Endothelial cell of umbilical vein (primary cell): ENCODE data around the gene ITPR2. TPM values are rescaled to one million over a fixed set of nuclear protein-coding genes. Genes with fewer than 3 reads are reported as not detected.

Experiments
- BruUV-seq: library from RNA; stranded (reverse); fragments of 400-500 nt; replicated peaks from 2 replicates; lab custom pipeline; 2021; lab: Mats Ljungman, UMichigan
- CTCF ChIA-PET: fragments of 300-600, 350-600 bp; sonication (Branson Sonifier 250); formaldehyde crosslinking; loops from one replicate; lab custom pipeline; 2021; ENCODE audit warnings: antibody characterized with exemption, inconsistent platforms; lab: Charles Lee
- POLR2A ChIA-PET: fragments of 300-600, 350-600 bp; sonication (Branson Sonifier 250); formaldehyde crosslinking; loops from one replicate; lab custom pipeline; 2021; ENCODE audit warnings: antibody characterized with exemption, inconsistent platforms; lab: Charles Lee
- DNase-seq: peaks from one replicate; pipeline ENCODE4 v3.0.0-alpha.2; 2011; ENCODE audit warnings: low read depth, low spot score
- FAIRE-seq: peaks from 2 replicates; lab custom pipeline; 2011; peaks lifted over from hg19 to GRCh38; lab: Jason Lieb, UNC
- H2AFZ ChIP-seq: 2 replicates; pipeline ENCODE4 v1.6.0; 2012; ENCODE audit warnings: low read depth, low read length, control low read depth, inconsistent platforms
- H3K27ac ChIP-seq: 2 replicates; pipeline ENCODE4 v1.5.1; 2011; ENCODE audit warnings: low read depth, mild to moderate bottlenecking, control low read depth, low read length, moderate library complexity; ENCODE audit not compliant: insufficient read depth
- H3K27me3 ChIP-seq, 2 experiments: 2 replicates each; pipeline versions ENCODE4 v1.6.0 to v1.6.1; 2011; ENCODE audit warnings: low read length in 2 of 2, mixed read lengths in 1 of 2; ENCODE audit not compliant: control insufficient read depth in 2 of 2, insufficient read depth in 2 of 2
- H3K36me3 ChIP-seq, 2 experiments: 2 replicates in 1 of 2; 3 replicates in 1 of 2; pipeline ENCODE4 v1.5.1; 2011; ENCODE audit warnings: low read length in 2 of 2, mild to moderate bottlenecking in 1 of 2, moderate library complexity in 1 of 2; ENCODE audit not compliant: control insufficient read depth in 2 of 2, insufficient read depth in 2 of 2; ENCODE audit errors: extremely low read depth in 1 of 2
- H3K4me1 ChIP-seq: 3 replicates; pipeline ENCODE4 v1.5.1; 2011; ENCODE audit warnings: mild to moderate bottlenecking, low read length; ENCODE audit not compliant: control insufficient read depth, insufficient read depth; ENCODE audit errors: extremely low read depth
- H3K4me2 ChIP-seq: 2 replicates; pipeline ENCODE4 v1.6.1; 2011; ENCODE audit warnings: low read length, control low read depth, mixed read lengths; ENCODE audit not compliant: insufficient read depth
- H3K4me3 ChIP-seq, 3 experiments: fragments of 200-600 bp in 1 of 3; sonication (generic), shearing (Covaris generic) in 1 of 3; replicated peaks in 1 of 3; 2 replicates each; pipeline ENCODE4 v1.5.1; 2011 to 2016; ENCODE audit warnings: control low read depth in 3 of 3, low read length in 3 of 3, mild to moderate bottlenecking in 2 of 3, inconsistent platforms in 1 of 3, low read depth in 1 of 3, moderate library complexity in 1 of 3; ENCODE audit not compliant: insufficient read depth in 1 of 3
- H3K79me2 ChIP-seq: 2 replicates; pipeline ENCODE4 v1.6.0; 2012; ENCODE audit warnings: low read length, inconsistent platforms; ENCODE audit not compliant: control insufficient read depth, insufficient read depth
- H3K9ac ChIP-seq: replicated peaks from 2 replicates; pipeline ENCODE3; 2011; ENCODE audit warnings: low read length, control low read depth; ENCODE audit not compliant: insufficient read depth; ENCODE audit errors: extremely low read depth
- H3K9me1 ChIP-seq: replicated peaks from 3 replicates; pipeline ENCODE4 v1.6.0; 2011; ENCODE audit warnings: mild to moderate bottlenecking, low read length; ENCODE audit not compliant: control insufficient read depth, insufficient read depth; ENCODE audit errors: extremely low read depth
- H3K9me3 ChIP-seq: replicated peaks from 2 replicates; pipeline ENCODE4 v1.5.1; 2012; ENCODE audit warnings: low read length, inconsistent platforms; ENCODE audit not compliant: control insufficient read depth, insufficient read depth
- H4K20me1 ChIP-seq: replicated peaks from 2 replicates; pipeline ENCODE3; 2011; ENCODE audit warnings: mild to moderate bottlenecking, low read length; ENCODE audit not compliant: control insufficient read depth, insufficient read depth; ENCODE audit errors: extremely low read depth
- CTCF ChIP-seq, 2 donors: IDR thresholded peaks; 1 replicate in 1 of 2; 2 replicates in 1 of 2; pipeline ENCODE4 v1.5.1; 2011; ENCODE audit warnings: low read length in 2 of 2, mild to moderate bottlenecking in 2 of 2, moderate library complexity in 2 of 2, control low read depth in 1 of 2, inconsistent platforms in 1 of 2, low read depth in 1 of 2; ENCODE audit not compliant: insufficient read depth in 1 of 2; ENCODE audit errors: extremely low read depth in 1 of 2
- EZH2 ChIP-seq: IDR thresholded peaks from 2 replicates; pipeline ENCODE4 v1.6.1; 2012; ENCODE audit warnings: borderline replicate concordance, low read depth, mild to moderate bottlenecking, moderate library complexity, low read length, inconsistent platforms; ENCODE audit not compliant: severe bottlenecking
- FOS ChIP-seq: IDR thresholded peaks from 2 replicates; pipeline ENCODE4 v1.6.1; 2011; ENCODE audit warnings: mild to moderate bottlenecking, low read length, moderate library complexity, borderline replicate concordance; ENCODE audit not compliant: insufficient read depth
- GATA2 ChIP-seq: IDR thresholded peaks from 2 replicates; pipeline ENCODE4 v1.7.0; 2011; ENCODE audit warnings: low read depth, mild to moderate bottlenecking, moderate library complexity, mixed read lengths, low read length; ENCODE audit not compliant: insufficient read length, insufficient read depth
- JUN ChIP-seq: IDR thresholded peaks from 2 replicates; pipeline ENCODE4 v1.6.1; 2011; ENCODE audit warnings: borderline replicate concordance, low read depth; ENCODE audit not compliant: insufficient read length, insufficient read depth
- MAX ChIP-seq: IDR thresholded peaks from 2 replicates; pipeline ENCODE4 v1.6.1; 2011; ENCODE audit not compliant: insufficient read depth, insufficient read length
- MYC ChIP-seq: IDR thresholded peaks from one replicate; pipeline ENCODE4 v1.6.1; 2011; ENCODE audit warnings: mild to moderate bottlenecking, low read depth, low read length
- POLR2A ChIP-seq: IDR thresholded peaks from 2 replicates; pipeline ENCODE4 v1.6.1; 2012; ENCODE audit warnings: low read depth, mild to moderate bottlenecking, control low read depth, low read length
- POLR2AphosphoS5 ChIP-seq: IDR thresholded peaks from 2 replicates; pipeline ENCODE4 v1.6.1; 2012; ENCODE audit warnings: low read depth, mild to moderate bottlenecking, control low read depth, low read length, moderate library complexity; ENCODE audit not compliant: insufficient read depth
- dilution Hi-C: fragments of 300-500 bp; cut with MboI; formaldehyde crosslinking; loops from one replicate; pipeline ENCODE4 v1.15.0; 2019; ENCODE audit warnings: low sequenced_read_pairs; ENCODE audit not compliant: extremely low pct_ligation_motif_present
- intact Hi-C: fragments of 100-400 bp; cut with micrococcal nuclease; formaldehyde crosslinking; loops from one replicate; pipeline ENCODE4 v1.10.0; 2022
- polyA plus RNA-seq, 4 experiments: library from polyadenylated mRNA; depleted of rRNA in 3 of 4; stranded (reverse) in 3 of 4; unstranded in 1 of 4; fragments of >200 nt; gene quantifications; 2 replicates each; pipeline versions ENCODE4 v1.2.1 to v1.2.3, GENCODE V29; 2011 to 2012; ENCODE audit warnings: missing spikeins in 1 of 4
- total RNA-seq: library from RNA; stranded (reverse); gene quantifications from 2 replicates; pipeline ENCODE4 v1.2.3, GENCODE V29; 2021

Gene ITPR2
- total and polyA plus RNA-seq, 2 donors (not counting 3 experiments of a cell fraction or from before 2014, with no cell fraction given) = 16.2 to 86.8 TPM

- BruUV-seq = no TSS peak
- Histone ChIP-seq H3K4me1 (peaks cover 23% of the 10 kb centered on the region), H3K9me1 (no peaks in the 10 kb centered on the region), H2AFZ (no peak overlapping the region), H3K27ac (peak overlapping the region; percentile 89), H3K9me3 (no peaks in the 10 kb centered on the region), H3K4me2 (peak overlapping the region; percentile 33), H3K36me3 (peaks cover 3 to 11% of the 10 kb centered on the region in 2 experiments), H3K79me2 (no peaks in the 10 kb centered on the region), H3K9ac (peak overlapping the region; percentile 37), H4K20me1 (no peaks in the 10 kb centered on the region), H3K4me3 (no peak overlapping the region), H3K27me3 (no peaks in the 10 kb centered on the region)
- intact Hi-C loops = loop anchor here (1.0 to 2.0 kb wide), 3 partner anchors 42 to 534 kb away; no protein-coding TSS in a partner anchor
- no peak for TF ChIP-seq POLR2A
- peak; percentile 34 for TF ChIP-seq JUN
- no peak for TF ChIP-seq MAX
- no peak for TF ChIP-seq EZH2
- no peak for TF ChIP-seq CTCF (IDR thresholded peaks at IDR 0.05; ENCODE audit: extremely low read depth in 1 of 2, insufficient read depth in 1 of 2, low read depth in 1 of 2, low read length in 2 of 2)
- peak; percentile 61 for TF ChIP-seq GATA2
- TF ChIP-seq FOS = peak; percentile 48
- TF ChIP-seq MYC = no peak
- peak; percentile 58 for TF ChIP-seq POLR2AphosphoS5
- DNase-seq (peak; percentile 90), FAIRE-seq (peak; percentile 86)
- POLR2A ChIA-PET = no interaction called here
- dilution Hi-C loops = no loop called here
- CTCF ChIA-PET = interaction anchor here (1.4 to 7.4 kb wide), 3 partner anchors 17 to 529 kb away, joined by 4 to 75 read pairs (median 16); no protein-coding TSS in a partner anchor
These were observed 184.4 kb downstream of the ITPR2 start for GRCh38 chr12:26648584-26648983.
